NT2/D1 (cell line): ENCODE measurements around the gene PITPNM3.
"Not testable (repeated sequence)": the region's sequence is repeated elsewhere in the genome, so short reads cannot be mapped to it uniquely, and the experiment has no call there.

Experiments
- DNase-seq: peaks from one replicate; pipeline ENCODE4 v3.0.0-alpha.2; 2011; ENCODE audit warnings: low read depth, low spot score
- H3K27me3 ChIP-seq: 2 replicates; pipeline ENCODE4 v1.6.0; 2011; ENCODE audit warnings: mild to moderate bottlenecking; ENCODE audit not compliant: insufficient read length, insufficient read depth
- H3K36me3 ChIP-seq: 2 replicates; pipeline ENCODE4 v1.6.1; 2011; ENCODE audit warnings: mild to moderate bottlenecking, low read length, mixed read lengths; ENCODE audit not compliant: insufficient read depth, insufficient read length
- H3K4me1 ChIP-seq: 2 replicates; pipeline ENCODE4 v1.5.1; 2011; ENCODE audit not compliant: insufficient read depth, insufficient read length
- H3K4me3 ChIP-seq: 2 replicates; pipeline ENCODE4 v1.5.1; 2011; ENCODE audit warnings: low read depth; ENCODE audit not compliant: insufficient read length
- H3K9ac ChIP-seq: 2 replicates; pipeline ENCODE4 v1.6.0; 2011; ENCODE audit warnings: low read depth; ENCODE audit not compliant: insufficient read length
- H3K9me3 ChIP-seq: 2 replicates; pipeline ENCODE4 v1.5.1; 2011; ENCODE audit warnings: mild to moderate bottlenecking, low read length; ENCODE audit not compliant: insufficient read depth
- SUZ12 ChIP-seq: IDR thresholded peaks from 2 replicates; pipeline ENCODE4 v1.6.1; 2011; ENCODE audit not compliant: insufficient read length, insufficient read depth; ENCODE audit errors: extremely low read depth
- YY1 ChIP-seq: IDR thresholded peaks from 2 replicates; pipeline ENCODE4 v1.6.1; 2011; ENCODE audit not compliant: insufficient read length, insufficient read depth
- ZNF274 ChIP-seq: IDR thresholded peaks from 2 replicates; pipeline ENCODE4 v1.6.1; 2011; ENCODE audit warnings: mild to moderate bottlenecking, low read depth, low read length

PITPNM3 gene

DNA sequence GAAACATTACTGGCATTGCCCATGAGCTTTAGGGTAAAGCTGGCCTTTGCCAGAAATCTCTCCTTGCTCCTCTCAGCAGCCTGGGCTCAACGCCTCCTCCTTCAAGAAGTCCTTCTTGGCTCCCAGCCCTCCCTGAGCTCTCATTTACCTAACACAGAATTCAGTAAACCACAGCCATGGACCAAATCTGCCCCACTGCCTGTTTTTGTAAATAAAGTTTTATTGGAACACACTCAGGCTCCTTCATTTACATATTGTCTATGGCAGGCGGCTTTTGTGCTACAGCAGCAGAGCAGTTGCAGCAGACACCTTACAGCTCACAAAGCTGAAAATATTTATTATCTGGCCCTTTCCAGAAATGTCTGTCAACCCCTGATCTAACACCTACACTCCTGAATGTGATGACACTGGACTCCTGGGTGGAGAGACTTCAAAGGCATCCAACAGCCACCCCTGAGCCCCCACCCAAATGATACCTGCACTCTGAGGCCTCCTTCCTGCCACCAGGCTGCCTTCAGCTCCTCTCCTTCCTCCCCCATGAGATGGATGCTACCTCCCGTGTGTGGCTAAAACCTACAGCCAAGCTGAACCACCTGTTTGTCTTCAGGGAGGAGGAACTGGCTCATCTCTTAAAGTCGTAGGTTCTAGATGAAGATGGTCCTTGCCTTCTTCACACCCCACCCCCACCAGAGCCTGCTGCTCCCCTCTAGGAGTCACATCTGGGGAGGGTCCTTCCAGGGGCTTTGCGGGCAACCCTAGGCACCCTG lies 70.5 kb downstream of the PITPNM3 start:
- no peak for DNase-seq
- TF ChIP-seq YY1 = no peak
- Histone ChIP-seq H3K27me3 (no peaks in the 10 kb centered on the region), H3K4me1 (peaks cover 18% of the 10 kb centered on the region), H3K4me3 (no peak overlapping the region), H3K9ac (no peak overlapping the region), H3K9me3 (no peaks in the 10 kb centered on the region), H3K36me3 (no peaks in the 10 kb centered on the region)

DNA sequence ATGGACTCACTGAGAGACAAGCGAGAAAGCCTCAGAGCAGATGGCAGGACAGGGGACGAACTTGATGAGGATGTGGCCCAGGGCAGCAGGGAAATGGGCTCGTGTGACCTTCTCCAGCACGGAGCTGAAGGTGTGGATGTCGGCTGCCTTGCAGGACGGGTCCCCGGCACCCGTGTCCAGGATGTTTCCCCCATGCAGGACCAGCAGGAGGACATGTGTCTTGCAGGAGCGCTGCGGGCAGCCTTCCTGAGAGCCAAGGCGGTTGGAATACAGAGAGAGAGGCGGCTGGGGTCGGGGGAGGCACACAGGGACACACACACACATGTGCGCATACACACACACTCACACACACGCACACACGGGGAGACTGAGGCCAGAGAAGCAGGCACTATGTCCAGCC lies 72.8 kb downstream of the PITPNM3 start:
- no peak overlapping the region for H3K4me3 ChIP-seq

DNA sequence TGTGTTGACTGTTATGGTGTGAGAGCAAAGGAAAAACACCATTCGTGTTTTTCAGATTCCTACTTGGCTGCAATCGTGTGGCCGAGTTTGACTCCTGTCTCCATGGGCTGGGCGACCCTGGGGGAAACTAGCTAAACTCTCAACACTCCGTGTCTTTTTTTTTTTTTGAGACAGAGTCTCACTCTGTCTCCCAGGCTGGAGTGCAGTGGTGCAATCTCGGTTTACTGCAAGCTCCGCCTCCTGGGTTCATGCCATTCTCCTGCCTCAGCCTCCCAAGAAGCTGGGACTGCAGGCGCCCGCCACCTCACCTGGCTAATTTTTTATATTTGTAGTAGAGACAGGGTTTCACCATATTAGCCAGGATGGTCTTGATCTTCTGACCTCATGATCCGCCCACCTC lies 73.6 kb downstream of the PITPNM3 start:
- H3K9me3 ChIP-seq, H3K36me3 ChIP-seq, H3K9ac ChIP-seq, H3K27me3 ChIP-seq, DNase-seq, H3K4me3 ChIP-seq: not testable (repeated sequence)
- H3K4me1 ChIP-seq = peaks cover 13% of the 10 kb centered on the region

More for the DNA sequence above, 72.8 kb downstream of the PITPNM3 start:
- DNase-seq = no peak
- Histone ChIP-seq H3K9me3 (no peaks in the 10 kb centered on the region), H3K4me1 (peaks cover 13% of the 10 kb centered on the region), H3K36me3 (no peaks in the 10 kb centered on the region), H3K9ac (no peak overlapping the region), H3K27me3 (no peaks in the 10 kb centered on the region)
- TF ChIP-seq ZNF274 (no peak), SUZ12 (no peak), YY1 (no peak)

DNA sequence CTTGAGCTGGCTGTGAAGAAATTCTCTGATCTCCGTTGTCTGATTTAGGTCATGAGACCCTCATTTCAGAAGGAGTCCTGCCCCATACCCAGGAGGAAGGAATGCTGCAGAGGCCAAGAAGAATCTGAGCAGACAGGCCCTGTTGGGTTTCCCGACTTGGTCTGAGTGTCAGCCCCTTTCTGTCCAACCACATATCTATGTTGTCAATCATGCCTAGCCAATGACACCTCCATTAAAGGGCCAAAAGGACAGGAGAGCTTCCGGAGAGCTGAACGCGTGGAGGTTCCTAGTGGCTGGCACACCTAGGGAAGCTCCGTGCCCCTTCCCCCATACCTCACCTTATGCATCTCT lies 74.3 kb downstream of the PITPNM3 start:
- no peak for DNase-seq
- Histone ChIP-seq H3K9ac (no peak overlapping the region), H3K4me3 (no peak overlapping the region), H3K36me3 (no peaks in the 10 kb centered on the region), H3K4me1 (peaks cover 9% of the 10 kb centered on the region), H3K9me3 (no peaks in the 10 kb centered on the region), H3K27me3 (no peaks in the 10 kb centered on the region)
- TF ChIP-seq YY1 = no peak
- no peak for TF ChIP-seq SUZ12

DNA sequence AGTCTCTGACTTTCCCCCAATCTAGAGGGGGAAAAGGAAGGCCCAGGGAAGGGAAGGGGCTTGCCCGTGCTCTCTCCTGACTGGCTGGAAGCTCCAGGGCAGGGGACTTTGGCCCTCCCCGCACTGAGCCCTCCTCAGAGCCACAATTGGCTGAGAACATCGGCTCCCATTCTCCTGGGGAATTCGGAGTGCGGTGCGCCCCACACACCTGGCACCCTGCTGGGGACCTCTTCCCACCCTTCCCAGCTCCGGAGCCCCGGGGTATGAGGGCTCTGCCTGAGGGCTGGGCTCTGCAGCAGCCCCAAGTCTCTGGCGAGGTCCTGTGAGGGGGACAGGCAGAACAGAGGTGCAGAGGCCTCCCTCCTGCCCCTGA lies 76.1 kb downstream of the PITPNM3 start:
- H3K27me3 ChIP-seq = no peaks in the 10 kb centered on the region
- no peak for DNase-seq
- H3K4me1 ChIP-seq = peaks cover 10% of the 10 kb centered on the region
- no peak overlapping the region for H3K9ac ChIP-seq
- no peaks in the 10 kb centered on the region for H3K36me3 ChIP-seq
- TF ChIP-seq YY1 (no peak), ZNF274 (no peak), SUZ12 (no peak)
- H3K4me3 ChIP-seq = no peak overlapping the region
- H3K9me3 ChIP-seq = no peaks in the 10 kb centered on the region

DNA sequence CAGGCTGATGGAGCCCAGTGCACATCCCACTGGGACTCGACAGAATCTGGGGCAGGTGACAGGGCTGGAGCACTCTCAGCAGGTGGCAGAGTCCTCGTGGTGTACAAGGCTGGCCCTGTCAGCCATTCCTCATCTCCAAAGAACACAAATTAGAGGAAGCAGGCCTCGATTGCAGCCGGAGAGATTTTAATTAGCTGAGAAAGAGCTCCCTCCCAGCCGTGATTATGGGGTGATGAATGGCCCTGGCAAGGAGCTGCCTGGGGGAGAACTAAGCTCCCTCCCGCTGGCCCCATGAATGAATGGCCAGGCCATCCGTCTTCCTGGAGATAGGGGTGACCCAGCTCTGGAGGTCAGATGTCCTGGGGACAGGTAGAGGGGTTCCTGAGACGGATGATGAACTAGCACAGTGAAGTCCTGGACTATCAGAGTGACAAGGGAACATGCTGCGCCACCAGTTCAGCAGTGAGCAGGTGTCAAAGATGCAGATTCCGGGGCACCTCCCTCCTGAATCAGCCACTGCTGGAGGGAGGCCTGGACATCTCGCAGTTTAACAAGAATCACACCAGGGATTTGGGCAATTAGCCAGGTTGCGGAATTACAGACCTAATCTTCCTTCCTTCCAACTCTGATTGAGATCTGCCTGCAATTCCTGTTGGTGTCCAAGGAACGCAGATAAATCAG lies 76.6 kb downstream of the PITPNM3 start:
- no peaks in the 10 kb centered on the region for H3K27me3 ChIP-seq
- no peak for TF ChIP-seq ZNF274
- TF ChIP-seq SUZ12 = no peak
- no peak for TF ChIP-seq YY1
- H3K36me3 ChIP-seq = no peaks in the 10 kb centered on the region
- DNase-seq = no peak
- H3K9ac ChIP-seq = no peak overlapping the region
- H3K4me3 ChIP-seq = no peak overlapping the region
- H3K9me3 ChIP-seq = no peaks in the 10 kb centered on the region
- peaks cover 10% of the 10 kb centered on the region for H3K4me1 ChIP-seq

DNA sequence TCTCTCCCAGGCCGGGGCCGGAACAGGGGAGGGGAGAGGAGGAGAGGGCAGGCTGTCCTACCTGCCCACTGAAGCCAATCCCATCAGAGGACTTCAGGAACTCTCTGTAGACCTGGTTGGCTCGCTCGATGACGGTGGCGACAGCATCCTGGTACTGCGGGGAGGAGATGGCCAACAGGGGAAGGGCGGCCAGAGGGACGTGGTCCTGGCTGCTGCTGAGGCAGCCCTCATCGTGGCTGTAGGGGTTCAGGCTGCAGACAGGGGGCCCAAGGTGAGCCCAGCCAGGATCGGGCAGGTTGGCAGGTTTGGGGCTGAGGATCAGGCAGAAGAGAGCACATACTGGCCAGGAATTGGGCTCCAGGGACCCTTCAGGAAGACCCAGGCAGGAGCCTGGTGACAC lies 77.9 kb downstream of the PITPNM3 start:
- DNase-seq = no peak
- H3K9ac ChIP-seq = no peak overlapping the region
- H3K9me3 ChIP-seq = no peaks in the 10 kb centered on the region
- H3K4me3 ChIP-seq = no peak overlapping the region
- TF ChIP-seq YY1 = no peak
- TF ChIP-seq SUZ12 = no peak
- no peak for TF ChIP-seq ZNF274
- H3K36me3 ChIP-seq = no peaks in the 10 kb centered on the region
- no peaks in the 10 kb centered on the region for H3K27me3 ChIP-seq
- H3K4me1 ChIP-seq = peaks cover 15% of the 10 kb centered on the region
